ENCODE results near the gene CASKIN2. TPM values are rescaled to one million over a fixed set of nuclear protein-coding genes. Genes with fewer than 3 reads are reported as not detected.

The CASKIN2 gene
- total and polyA plus RNA-seq, 2 experiments from 2014 or later: 18.1 to 31.2 TPM

DNA sequence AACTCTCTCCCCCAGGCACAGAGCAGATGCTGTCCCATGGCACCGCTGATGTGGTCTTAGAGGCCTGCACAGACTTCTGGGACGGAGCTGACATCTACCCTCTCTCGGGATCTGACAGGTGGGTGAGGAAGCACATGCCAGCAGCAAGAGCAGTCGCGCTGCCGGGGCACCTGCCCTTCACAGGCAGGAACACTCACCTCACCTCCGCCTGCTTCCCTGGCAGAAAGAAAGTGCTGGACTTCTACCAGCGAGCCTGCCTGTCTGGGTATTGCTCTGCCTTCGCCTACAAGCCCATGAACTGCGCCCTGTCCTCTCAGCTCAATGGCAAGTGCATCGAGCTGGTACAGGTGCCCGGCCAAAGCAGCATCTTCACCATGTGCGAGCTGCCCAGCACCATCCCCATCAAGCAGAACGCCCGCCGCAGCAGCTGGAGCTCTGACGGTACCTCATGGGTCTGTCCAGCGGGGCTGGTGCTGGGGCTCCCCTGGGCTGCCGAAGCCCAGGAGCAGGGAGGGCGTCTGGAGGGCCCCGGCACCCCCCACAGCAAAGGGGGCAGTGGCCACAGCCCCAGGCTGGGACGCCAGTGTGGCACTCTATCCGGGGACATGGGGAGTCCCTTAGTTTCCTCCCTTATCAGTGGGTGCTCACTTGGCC, 21.7 kb downstream of the CASKIN2 start:
- Histone ChIP-seq H3K4me3 (no peak overlapping the region), H3K36me3 (peaks cover 11% of the 10 kb centered on the region), H3K27ac (no peak overlapping the region), H3K4me1 (ENCODE audit: low read depth) (no peaks in the 10 kb centered on the region), H3K27me3 (no peaks in the 10 kb centered on the region), H3K9me3 (ENCODE audit: low read depth) (no peaks in the 10 kb centered on the region)
- TF ChIP-seq, protein P1, sequence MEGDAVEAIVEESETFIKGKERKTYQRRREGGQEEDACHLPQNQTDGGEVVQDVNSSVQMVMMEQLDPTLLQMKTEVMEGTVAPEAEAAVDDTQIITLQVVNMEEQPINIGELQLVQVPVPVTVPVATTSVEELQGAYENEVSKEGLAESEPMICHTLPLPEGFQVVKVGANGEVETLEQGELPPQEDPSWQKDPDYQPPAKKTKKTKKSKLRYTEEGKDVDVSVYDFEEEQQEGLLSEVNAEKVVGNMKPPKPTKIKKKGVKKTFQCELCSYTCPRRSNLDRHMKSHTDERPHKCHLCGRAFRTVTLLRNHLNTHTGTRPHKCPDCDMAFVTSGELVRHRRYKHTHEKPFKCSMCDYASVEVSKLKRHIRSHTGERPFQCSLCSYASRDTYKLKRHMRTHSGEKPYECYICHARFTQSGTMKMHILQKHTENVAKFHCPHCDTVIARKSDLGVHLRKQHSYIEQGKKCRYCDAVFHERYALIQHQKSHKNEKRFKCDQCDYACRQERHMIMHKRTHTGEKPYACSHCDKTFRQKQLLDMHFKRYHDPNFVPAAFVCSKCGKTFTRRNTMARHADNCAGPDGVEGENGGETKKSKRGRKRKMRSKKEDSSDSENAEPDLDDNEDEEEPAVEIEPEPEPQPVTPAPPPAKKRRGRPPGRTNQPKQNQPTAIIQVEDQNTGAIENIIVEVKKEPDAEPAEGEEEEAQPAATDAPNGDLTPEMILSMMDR (IDR thresholded peaks at IDR 0.05; ENCODE audit: low read depth, low read length): no peak
- no peak for DNase-seq (ENCODE audit: low read depth in 1 of 2, low spot score in 1 of 2)

DNA sequence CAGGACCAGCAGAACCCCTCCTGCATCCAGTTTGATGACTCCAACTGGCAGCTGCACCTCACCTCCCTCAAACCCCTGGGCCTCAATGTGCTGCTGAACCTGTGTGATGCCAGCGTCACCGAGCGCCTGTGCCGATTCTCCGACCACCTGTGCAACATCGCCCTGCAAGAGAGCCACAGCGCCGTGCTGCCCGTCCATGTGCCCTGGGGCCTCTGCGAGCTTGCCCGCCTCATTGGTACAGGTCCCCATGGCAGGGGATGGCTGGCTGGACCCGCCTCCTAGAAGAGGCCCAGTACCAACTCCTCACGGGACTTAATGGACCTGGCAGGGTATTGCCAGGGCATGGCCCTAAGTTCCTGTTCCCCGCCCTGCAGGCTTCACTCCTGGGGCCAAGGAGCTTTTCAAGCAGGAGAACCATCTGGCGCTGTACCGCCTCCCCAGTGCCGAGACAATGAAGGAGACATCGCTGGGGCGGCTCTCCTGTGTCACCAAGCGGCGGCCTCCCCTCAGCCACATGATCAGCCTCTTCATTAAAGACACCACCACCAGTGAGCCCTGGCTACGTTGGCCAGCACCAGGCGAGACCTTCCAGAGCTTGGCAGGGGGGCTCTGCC, 22.7 kb downstream of the CASKIN2 start:
- H3K4me3 ChIP-seq: no peak overlapping the region
- no peaks in the 10 kb centered on the region for H3K4me1 ChIP-seq (ENCODE audit: low read depth)
- H3K36me3 ChIP-seq: peaks cover 9% of the 10 kb centered on the region
- no peaks in the 10 kb centered on the region for H3K27me3 ChIP-seq
- no peak overlapping the region for H3K27ac ChIP-seq
- no peak for DNase-seq (ENCODE audit: low read depth in 1 of 2, low spot score in 1 of 2)
- no peaks in the 10 kb centered on the region for H3K9me3 ChIP-seq (ENCODE audit: low read depth)
- TF ChIP-seq, protein P1 (IDR thresholded peaks at IDR 0.05; ENCODE audit: low read depth, low read length): no peak

DNA sequence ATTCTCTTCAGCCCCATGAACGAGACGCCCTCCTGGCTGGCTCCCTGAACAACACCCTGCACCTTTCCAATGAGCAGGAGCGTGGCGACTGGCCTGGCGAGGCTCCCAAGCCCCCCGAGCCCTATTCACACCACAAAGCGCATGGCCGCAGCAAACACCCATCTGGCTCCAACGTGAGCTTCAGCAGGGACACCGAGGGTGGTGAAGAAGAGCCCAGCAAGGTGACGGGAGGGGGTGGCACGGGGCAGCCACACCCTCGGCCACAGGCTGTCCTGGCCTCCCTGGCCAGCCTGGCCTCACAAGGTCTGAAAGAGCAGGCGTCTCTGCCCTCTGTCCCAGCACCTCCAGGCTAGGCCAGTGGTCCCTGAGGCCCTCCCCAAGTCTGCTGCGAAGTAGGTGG, 23.7 kb downstream of the CASKIN2 start:
- Histone ChIP-seq H3K9me3 (ENCODE audit: low read depth) (no peaks in the 10 kb centered on the region), H3K36me3 (peaks cover 9% of the 10 kb centered on the region), H3K27ac (no peak overlapping the region), H3K4me3 (no peak overlapping the region), H3K27me3 (no peaks in the 10 kb centered on the region), H3K4me1 (ENCODE audit: low read depth) (no peaks in the 10 kb centered on the region)
- TF ChIP-seq, protein P1 (IDR thresholded peaks at IDR 0.05; ENCODE audit: low read depth, low read length): no peak
- no peak for DNase-seq (ENCODE audit: low read depth in 1 of 2, low spot score in 1 of 2)

DNA sequence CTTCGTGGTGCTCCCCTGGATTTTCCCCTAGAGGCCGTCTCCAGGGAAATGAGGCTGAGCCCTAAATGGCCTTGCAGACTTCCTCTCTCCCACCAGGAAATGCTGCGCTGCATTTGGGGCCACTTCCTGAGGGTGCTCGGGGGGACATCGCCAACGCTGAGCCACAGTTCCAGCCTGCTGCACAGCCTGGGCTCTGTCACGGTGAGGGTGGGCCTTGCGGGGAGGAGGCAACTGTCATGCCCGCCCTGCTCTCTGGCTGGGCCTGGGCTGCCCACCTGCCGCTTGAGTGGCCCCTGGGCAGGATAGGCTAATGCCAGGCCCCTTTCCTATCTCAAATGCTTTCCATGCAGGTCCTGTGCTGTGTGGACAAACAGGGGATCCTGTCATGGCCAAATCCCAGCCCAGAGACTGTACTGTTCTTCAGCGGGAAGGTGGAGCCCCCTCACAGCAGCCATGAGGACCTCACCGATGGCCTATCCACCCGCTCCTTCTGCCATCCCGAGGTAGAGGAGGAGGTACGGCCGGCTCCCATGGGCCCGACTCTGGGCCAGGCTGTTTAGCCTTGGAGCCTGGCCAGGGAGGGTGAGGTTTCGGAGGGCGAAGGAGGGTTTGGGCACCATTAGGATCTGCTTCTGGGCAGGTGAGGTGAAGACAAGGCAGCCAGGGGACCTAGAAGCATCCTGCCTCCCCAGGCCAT, 24.2 kb downstream of the CASKIN2 start:
- peaks cover 9% of the 10 kb centered on the region for H3K36me3 ChIP-seq
- no peak overlapping the region for H3K4me3 ChIP-seq
- H3K27ac ChIP-seq: no peak overlapping the region
- TF ChIP-seq, protein P1 (IDR thresholded peaks at IDR 0.05; ENCODE audit: low read depth, low read length): no peak
- H3K27me3 ChIP-seq: no peaks in the 10 kb centered on the region
- no peaks in the 10 kb centered on the region for H3K4me1 ChIP-seq (ENCODE audit: low read depth)
- DNase-seq (ENCODE audit: low read depth in 1 of 2, low spot score in 1 of 2): no peak
- H3K9me3 ChIP-seq (ENCODE audit: low read depth): no peaks in the 10 kb centered on the region

DNA sequence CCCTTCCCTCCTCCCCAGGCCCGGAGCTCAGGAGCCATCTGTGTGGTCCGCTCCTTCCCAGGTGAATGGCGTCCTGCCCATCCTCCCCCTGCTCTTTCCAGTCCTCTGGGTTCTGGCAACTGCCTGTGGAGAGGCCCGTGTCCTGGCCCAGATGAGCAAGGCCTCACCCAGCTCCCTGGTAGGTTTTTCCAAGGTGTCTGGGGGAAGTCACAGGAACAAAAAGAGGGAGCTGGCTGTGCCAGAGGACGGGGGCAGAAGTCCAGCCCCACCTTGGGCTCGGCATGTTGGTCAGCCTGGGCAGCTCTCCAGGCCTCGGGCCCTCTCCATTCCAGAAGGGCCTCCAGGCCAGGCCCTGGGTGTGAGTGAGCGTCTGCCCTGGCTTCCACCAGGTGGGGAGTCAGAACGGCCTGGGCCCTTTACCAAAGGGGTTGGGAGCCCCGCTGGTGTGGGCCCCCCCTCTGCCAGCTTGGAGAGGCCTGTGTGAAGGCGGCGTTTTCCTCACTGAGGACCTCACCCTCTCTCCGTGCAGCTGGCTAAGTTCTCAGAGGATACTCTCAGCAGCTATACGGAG, 25.1 kb downstream of the CASKIN2 start:
- peaks cover 9% of the 10 kb centered on the region for H3K36me3 ChIP-seq
- no peak overlapping the region for H3K27ac ChIP-seq
- no peaks in the 10 kb centered on the region for H3K27me3 ChIP-seq
- H3K4me3 ChIP-seq: no peak overlapping the region
- H3K9me3 ChIP-seq (ENCODE audit: low read depth): no peaks in the 10 kb centered on the region
- no peak for DNase-seq (ENCODE audit: low read depth in 1 of 2, low spot score in 1 of 2)
- TF ChIP-seq, protein P1 (IDR thresholded peaks at IDR 0.05; ENCODE audit: low read depth, low read length): no peak
- no peaks in the 10 kb centered on the region for H3K4me1 ChIP-seq (ENCODE audit: low read depth)
